ENCODE results near the gene POM121L2. TPM values are rescaled to one million over a fixed set of nuclear protein-coding genes. Genes with fewer than 3 reads are reported as not detected.
A peak's percentile ranks its signal among the peaks of the same experiment; 100 is the strongest.

POM121L2 gene
- total and polyA plus RNA-seq, 2 of the 13 experiments (the other 11 are each of a cell fraction or from before 2014, with no cell fraction given): not detected

DNA sequence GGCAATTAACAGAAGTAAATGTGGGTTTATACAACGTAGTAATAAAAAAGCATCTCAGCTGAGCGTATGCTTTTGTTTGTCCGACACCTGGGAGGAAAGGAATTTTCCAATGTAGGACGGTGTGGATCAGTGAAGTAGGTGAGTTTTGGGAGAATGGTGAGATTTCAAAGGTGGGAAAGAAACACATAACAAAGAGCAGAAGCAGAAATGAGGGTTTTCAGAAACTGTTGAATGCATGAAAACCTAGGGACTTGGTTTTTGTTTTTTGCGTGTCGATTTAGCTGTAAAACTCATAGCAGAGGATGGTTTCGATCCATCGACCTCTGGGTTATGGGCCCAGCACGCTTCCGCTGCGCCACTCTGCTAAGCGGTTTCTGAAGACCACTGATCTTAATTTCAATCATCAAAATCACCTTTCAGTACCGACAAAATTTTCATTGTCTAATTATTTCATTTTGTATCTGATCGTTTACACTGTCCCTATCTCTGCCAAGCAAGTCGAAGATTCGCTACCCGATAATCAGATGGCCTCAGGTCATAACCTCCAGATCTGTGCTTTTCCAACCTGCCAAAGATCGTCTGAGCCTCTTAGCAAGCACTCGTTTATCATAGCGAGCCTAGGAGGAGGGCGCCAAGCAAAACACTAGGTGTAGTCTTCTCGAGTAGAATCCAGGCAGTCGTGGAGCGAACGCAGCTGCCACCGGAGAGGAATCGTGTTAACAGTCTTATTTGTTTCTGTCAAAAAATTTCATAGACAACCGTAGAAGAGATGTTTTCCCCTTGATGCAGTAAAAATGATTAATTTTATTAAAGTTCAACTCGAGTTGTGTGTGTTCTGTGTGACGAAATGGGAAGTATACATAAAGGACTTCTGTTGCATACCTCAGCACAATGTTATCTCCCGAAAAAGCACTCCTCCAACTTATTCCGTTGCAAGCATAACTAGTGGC, 20.9 kb upstream of the POM121L2 start (continued):
- TF ChIP-seq REL (CRISPR knock-in tag; conservative IDR thresholded peaks at IDR 0.05) (no peak), SUZ12 (IDR thresholded peaks at IDR 0.05; ENCODE audit: low read depth, low read length) (no peak), GTF2F1 (IDR thresholded peaks at IDR 0.05; ENCODE audit: low read length) (no peak), TARDBP (CRISPR knock-in tag; IDR thresholded peaks at IDR 0.05) (peak; percentile 37; the same call in 1 of the 2 replicates), ZNF274 (CRISPR knock-in tag; IDR thresholded peaks at IDR 0.05) (no peak), ZBTB8A (CRISPR knock-in tag; IDR thresholded peaks at IDR 0.05; ENCODE audit: borderline replicate concordance, low read depth) (no peak), NFE2L1 (CRISPR knock-in tag; IDR thresholded peaks at IDR 0.05; ENCODE audit: borderline replicate concordance) (no peak), GATAD2A (CRISPR knock-in tag; IDR thresholded peaks at IDR 0.05) (peak; percentile 70), PHB2 (IDR thresholded peaks at IDR 0.05; ENCODE audit: partially characterized antibody) (no peak), MIER2 (CRISPR knock-in tag; IDR thresholded peaks at IDR 0.05) (no peak; the same call in 1 of the 2 replicates)
- TF ChIP-seq, protein P1, sequence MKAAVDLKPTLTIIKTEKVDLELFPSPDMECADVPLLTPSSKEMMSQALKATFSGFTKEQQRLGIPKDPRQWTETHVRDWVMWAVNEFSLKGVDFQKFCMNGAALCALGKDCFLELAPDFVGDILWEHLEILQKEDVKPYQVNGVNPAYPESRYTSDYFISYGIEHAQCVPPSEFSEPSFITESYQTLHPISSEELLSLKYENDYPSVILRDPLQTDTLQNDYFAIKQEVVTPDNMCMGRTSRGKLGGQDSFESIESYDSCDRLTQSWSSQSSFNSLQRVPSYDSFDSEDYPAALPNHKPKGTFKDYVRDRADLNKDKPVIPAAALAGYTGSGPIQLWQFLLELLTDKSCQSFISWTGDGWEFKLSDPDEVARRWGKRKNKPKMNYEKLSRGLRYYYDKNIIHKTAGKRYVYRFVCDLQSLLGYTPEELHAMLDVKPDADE (CRISPR knock-in tag; IDR thresholded peaks at IDR 0.05): no peak
- TF ChIP-seq, protein P2, sequence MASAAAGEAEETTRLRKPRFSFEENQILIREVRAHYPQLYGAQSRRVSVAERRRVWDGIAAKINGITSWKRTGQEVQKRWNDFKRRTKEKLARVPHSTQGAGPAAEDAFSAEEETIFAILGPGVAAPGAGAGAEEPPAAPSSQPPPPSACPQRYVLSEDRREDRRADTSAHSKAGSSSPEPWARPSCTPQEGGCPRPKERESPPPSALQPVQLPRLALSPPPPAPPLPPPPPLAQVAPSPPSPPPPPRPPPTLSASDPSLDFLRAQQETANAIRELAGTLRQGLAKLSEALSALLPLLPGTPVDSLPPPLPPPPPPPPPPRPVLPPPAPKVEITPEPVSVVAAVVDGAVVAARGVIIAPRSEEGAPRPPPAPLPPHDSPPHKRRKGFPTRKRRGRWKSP (CRISPR knock-in tag; IDR thresholded peaks at IDR 0.05): peak; percentile 89; the same call in 1 of the 2 replicates
- TF ChIP-seq, protein P3, sequence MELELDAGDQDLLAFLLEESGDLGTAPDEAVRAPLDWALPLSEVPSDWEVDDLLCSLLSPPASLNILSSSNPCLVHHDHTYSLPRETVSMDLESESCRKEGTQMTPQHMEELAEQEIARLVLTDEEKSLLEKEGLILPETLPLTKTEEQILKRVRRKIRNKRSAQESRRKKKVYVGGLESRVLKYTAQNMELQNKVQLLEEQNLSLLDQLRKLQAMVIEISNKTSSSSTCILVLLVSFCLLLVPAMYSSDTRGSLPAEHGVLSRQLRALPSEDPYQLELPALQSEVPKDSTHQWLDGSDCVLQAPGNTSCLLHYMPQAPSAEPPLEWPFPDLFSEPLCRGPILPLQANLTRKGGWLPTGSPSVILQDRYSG (CRISPR knock-in tag; IDR thresholded peaks at IDR 0.05): no peak
- TF ChIP-seq, protein P4, sequence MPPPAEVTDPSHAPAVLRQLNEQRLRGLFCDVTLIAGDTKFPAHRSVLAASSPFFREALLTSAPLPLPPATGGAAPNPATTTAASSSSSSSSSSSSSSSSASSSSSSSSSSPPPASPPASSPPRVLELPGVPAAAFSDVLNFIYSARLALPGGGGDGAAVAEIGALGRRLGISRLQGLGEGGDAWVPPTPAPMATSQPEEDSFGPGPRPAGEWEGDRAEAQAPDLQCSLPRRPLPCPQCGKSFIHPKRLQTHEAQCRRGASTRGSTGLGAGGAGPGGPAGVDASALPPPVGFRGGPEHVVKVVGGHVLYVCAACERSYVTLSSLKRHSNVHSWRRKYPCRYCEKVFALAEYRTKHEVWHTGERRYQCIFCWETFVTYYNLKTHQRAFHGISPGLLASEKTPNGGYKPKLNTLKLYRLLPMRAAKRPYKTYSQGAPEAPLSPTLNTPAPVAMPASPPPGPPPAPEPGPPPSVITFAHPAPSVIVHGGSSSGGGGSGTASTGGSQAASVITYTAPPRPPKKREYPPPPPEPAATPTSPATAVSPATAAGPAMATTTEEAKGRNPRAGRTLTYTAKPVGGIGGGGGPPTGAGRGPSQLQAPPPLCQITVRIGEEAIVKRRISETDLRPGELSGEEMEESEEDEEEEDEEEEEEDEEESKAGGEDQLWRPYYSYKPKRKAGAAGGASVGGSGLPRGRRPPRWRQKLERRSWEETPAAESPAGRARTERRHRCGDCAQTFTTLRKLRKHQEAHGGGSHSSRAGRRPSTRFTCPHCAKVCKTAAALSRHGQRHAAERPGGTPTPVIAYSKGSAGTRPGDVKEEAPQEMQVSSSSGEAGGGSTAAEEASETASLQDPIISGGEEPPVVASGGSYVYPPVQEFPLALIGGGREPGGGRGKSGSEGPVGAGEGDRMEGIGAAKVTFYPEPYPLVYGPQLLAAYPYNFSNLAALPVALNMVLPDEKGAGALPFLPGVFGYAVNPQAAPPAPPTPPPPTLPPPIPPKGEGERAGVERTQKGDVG (CRISPR knock-in tag; IDR thresholded peaks at IDR 0.05; ENCODE audit: borderline replicate concordance): no peak
- TF ChIP-seq, protein P5, sequence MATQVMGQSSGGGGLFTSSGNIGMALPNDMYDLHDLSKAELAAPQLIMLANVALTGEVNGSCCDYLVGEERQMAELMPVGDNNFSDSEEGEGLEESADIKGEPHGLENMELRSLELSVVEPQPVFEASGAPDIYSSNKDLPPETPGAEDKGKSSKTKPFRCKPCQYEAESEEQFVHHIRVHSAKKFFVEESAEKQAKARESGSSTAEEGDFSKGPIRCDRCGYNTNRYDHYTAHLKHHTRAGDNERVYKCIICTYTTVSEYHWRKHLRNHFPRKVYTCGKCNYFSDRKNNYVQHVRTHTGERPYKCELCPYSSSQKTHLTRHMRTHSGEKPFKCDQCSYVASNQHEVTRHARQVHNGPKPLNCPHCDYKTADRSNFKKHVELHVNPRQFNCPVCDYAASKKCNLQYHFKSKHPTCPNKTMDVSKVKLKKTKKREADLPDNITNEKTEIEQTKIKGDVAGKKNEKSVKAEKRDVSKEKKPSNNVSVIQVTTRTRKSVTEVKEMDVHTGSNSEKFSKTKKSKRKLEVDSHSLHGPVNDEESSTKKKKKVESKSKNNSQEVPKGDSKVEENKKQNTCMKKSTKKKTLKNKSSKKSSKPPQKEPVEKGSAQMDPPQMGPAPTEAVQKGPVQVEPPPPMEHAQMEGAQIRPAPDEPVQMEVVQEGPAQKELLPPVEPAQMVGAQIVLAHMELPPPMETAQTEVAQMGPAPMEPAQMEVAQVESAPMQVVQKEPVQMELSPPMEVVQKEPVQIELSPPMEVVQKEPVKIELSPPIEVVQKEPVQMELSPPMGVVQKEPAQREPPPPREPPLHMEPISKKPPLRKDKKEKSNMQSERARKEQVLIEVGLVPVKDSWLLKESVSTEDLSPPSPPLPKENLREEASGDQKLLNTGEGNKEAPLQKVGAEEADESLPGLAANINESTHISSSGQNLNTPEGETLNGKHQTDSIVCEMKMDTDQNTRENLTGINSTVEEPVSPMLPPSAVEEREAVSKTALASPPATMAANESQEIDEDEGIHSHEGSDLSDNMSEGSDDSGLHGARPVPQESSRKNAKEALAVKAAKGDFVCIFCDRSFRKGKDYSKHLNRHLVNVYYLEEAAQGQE (IDR thresholded peaks at IDR 0.05; ENCODE audit: borderline replicate concordance in 1 of 2, low read depth in 1 of 2, low read length in 2 of 2): no peak
- TF ChIP-seq, protein P6, sequence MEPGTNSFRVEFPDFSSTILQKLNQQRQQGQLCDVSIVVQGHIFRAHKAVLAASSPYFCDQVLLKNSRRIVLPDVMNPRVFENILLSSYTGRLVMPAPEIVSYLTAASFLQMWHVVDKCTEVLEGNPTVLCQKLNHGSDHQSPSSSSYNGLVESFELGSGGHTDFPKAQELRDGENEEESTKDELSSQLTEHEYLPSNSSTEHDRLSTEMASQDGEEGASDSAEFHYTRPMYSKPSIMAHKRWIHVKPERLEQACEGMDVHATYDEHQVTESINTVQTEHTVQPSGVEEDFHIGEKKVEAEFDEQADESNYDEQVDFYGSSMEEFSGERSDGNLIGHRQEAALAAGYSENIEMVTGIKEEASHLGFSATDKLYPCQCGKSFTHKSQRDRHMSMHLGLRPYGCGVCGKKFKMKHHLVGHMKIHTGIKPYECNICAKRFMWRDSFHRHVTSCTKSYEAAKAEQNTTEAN (CRISPR knock-in tag; conservative IDR thresholded peaks at IDR 0.05): 0 out of 2 replicates have a peak, but pooled peaks have one; percentile 33

All from HepG2 (cell line).